DMS153 treated with DMSO at 0.1 percent for 48 hours (cell line): ENCODE measurements around the gene SH3BP4.

Experiments
- DNase-seq: peaks from one replicate; lab custom pipeline; 2025; ENCODE audit not compliant: unreplicated experiment; lab: John Stamatoyannopoulos, UW

SH3BP4 gene

GRCh38 chr2:234982096-234982834 is 30.4 kb downstream of the SH3BP4 start:
- no peak for DNase-seq

- DNase-seq, result peak; percentile 92
Measured at GRCh38 chr2:234983011-234983726, 31.4 kb downstream of the SH3BP4 start.

GRCh38 chr2:234985608-234986245 is 33.9 kb downstream of the SH3BP4 start:
- DNase-seq, result no peak

GRCh38 chr2:234986390-234986789 is 34.6 kb downstream of the SH3BP4 start:
- no peak for DNase-seq

GRCh38 chr2:234986876-234987720 is 35.3 kb downstream of the SH3BP4 start:
- DNase-seq, result no peak

- no peak for DNase-seq
Measured at GRCh38 chr2:234987754-234988153, 35.9 kb downstream of the SH3BP4 start.

GRCh38 chr2:234988491-234988890 is 36.7 kb downstream of the SH3BP4 start:
- DNase-seq, result no peak

- peak; percentile 45 for DNase-seq
Measured at GRCh38 chr2:234989183-234989701, 37.4 kb downstream of the SH3BP4 start.

- DNase-seq, result no peak
Measured at GRCh38 chr2:234990300-234990699, 38.5 kb downstream of the SH3BP4 start.

- DNase-seq, result no peak
Measured at GRCh38 chr2:234991290-234991689, 39.5 kb downstream of the SH3BP4 start.

- DNase-seq, result no peak
Measured at GRCh38 chr2:234991793-234992192, 40.0 kb downstream of the SH3BP4 start.

- no peak for DNase-seq
Measured at GRCh38 chr2:234992196-234992595, 40.4 kb downstream of the SH3BP4 start.

- no peak for DNase-seq
Measured at GRCh38 chr2:234992624-234993349, 41.0 kb downstream of the SH3BP4 start.

- no peak for DNase-seq
Measured at GRCh38 chr2:234993541-234993981, 41.7 kb downstream of the SH3BP4 start.

GRCh38 chr2:234994438-234995321 is 42.9 kb downstream of the SH3BP4 start:
- no peak for DNase-seq

- no peak for DNase-seq
Measured at GRCh38 chr2:234995332-234996068, 43.7 kb downstream of the SH3BP4 start.

GRCh38 chr2:234996069-234996940 is 44.5 kb downstream of the SH3BP4 start:
- DNase-seq, result no peak

- DNase-seq, result no peak
Measured at GRCh38 chr2:234996941-234997270, 45.1 kb downstream of the SH3BP4 start.
